Gastrocnemius medialis (tissue), 4 donors: ENCODE measurements around the gene LRAT. TPM values are rescaled to one million over a fixed set of nuclear protein-coding genes. Genes with fewer than 3 reads are reported as not detected.

Source experiments
- ATAC-seq, 2 donors: fragments of 150-250 bp; one replicate each; pipeline ENCODE4 v1.9.1; 2016
- DNase-seq, 2 donors: peaks; one replicate each; pipeline ENCODE4 v3.0.0-alpha.2; 2019
- H3K27ac ChIP-seq, 4 donors: fragments of 200-600 bp; sonication (generic); 1 replicate in 1 of 4; 2 replicates in 3 of 4; pipeline ENCODE4 v1.5.1; 2016 to 2018; ENCODE audit warnings: mild to moderate bottlenecking in 2 of 4, moderate library complexity in 1 of 4
- H3K27me3 ChIP-seq, 3 donors: fragments of 200-600 bp; sonication (generic) in 2 of 3; 1 replicate in 1 of 3; 2 replicates in 2 of 3; pipeline versions ENCODE4 v1.5.1 to v1.6.0; 2016 to 2019; ENCODE audit warnings: mild to moderate bottlenecking in 1 of 3, moderate library complexity in 1 of 3
- H3K36me3 ChIP-seq, 2 donors: fragments of 200-600 bp; sonication (generic) in 1 of 2; one replicate each; pipeline ENCODE4 v1.5.1; 2017 to 2018
- H3K4me1 ChIP-seq, 2 donors: fragments of 200-600 bp; sonication (generic) in 1 of 2; one replicate each; pipeline ENCODE4 v1.5.1; 2016 to 2017; ENCODE audit warnings: mild to moderate bottlenecking in 2 of 2
- H3K4me3 ChIP-seq, 4 donors: fragments of 200-600 bp; sonication (generic) in 3 of 4; 1 replicate in 1 of 4; 2 replicates in 3 of 4; pipeline ENCODE4 v1.5.1; 2016 to 2019; ENCODE audit warnings: mild to moderate bottlenecking in 2 of 4
- H3K9me3 ChIP-seq, 3 donors: fragments of 200-600 bp; sonication (generic) in 2 of 3; 1 replicate in 1 of 3; 2 replicates in 2 of 3; pipeline ENCODE4 v1.5.1; 2016 to 2019
- CTCF ChIP-seq, 5 experiments: fragments of 450-650 bp in 3 of 5; fragments of 200-600 bp in 2 of 5; sonication (generic) in 2 of 5; IDR thresholded peaks in 4 of 5; conservative IDR thresholded peaks in 1 of 5; 1 replicate in 4 of 5; 2 replicates in 1 of 5; pipeline ENCODE4 v1.5.1; 2016 to 2019; ENCODE audit warnings: antibody characterized with exemption in 5 of 5, mild to moderate bottlenecking in 3 of 5, moderate library complexity in 3 of 5
- POLR2A ChIP-seq, 2 donors: fragments of 450-650 bp; IDR thresholded peaks; one replicate each; pipeline ENCODE4 v1.6.1; 2017; ENCODE audit warnings: antibody characterized with exemption in 2 of 2, mild to moderate bottlenecking in 2 of 2, moderate library complexity in 2 of 2
- in situ Hi-C, 4 donors: fragments of 200-750 bp; cut with MboI; loops; one replicate each; pipeline versions ENCODE4 v1.15.0 to v1.8.0; 2017; ENCODE audit warnings: low sequenced_read_pairs in 4 of 4
- intact Hi-C: fragments of 100-400 bp; cut with DNase I; formaldehyde crosslinking; loops from one replicate; pipeline ENCODE4 v1.15.1; 2023; ENCODE audit warnings: low total_unique reads
- total RNA-seq, 4 donors: library from RNA; depleted of rRNA; stranded (reverse); fragments of >200 nt; gene quantifications; one replicate each; pipeline versions ENCODE4 v1.1.0 to v1.2.3, GENCODE V29; 2016

LRAT gene
- total RNA-seq, 4 donors from 2014 or later: not detected

GRCh38 chr4:154778264-154778663 is 34.5 kb downstream of the LRAT start:
- Histone ChIP-seq H3K9me3 (no peaks in the 10 kb centered on the region), H3K4me3 (no peak overlapping the region), H3K36me3 (no peaks in the 10 kb centered on the region), H3K27ac (no peak overlapping the region), H3K4me1 (no peaks in the 10 kb centered on the region), H3K27me3 (no peaks in the 10 kb centered on the region)
- intact Hi-C loops: no loop called here
- DNase-seq (no peak), ATAC-seq (no peak)
- TF ChIP-seq POLR2A (IDR thresholded peaks at IDR 0.05): no peak
- no peak for TF ChIP-seq CTCF (IDR thresholded peaks at IDR 0.05 in 4 of 5, conservative IDR thresholded peaks at IDR 0.05 in 1 of 5)
- in situ Hi-C loops: no loop called here

- H3K27me3 ChIP-seq: no peaks in the 10 kb centered on the region
- H3K36me3 ChIP-seq: no peaks in the 10 kb centered on the region
- no peak overlapping the region for H3K4me3 ChIP-seq
- H3K4me1 ChIP-seq: no peaks in the 10 kb centered on the region
- ATAC-seq: no peak
- intact Hi-C loops: no loop called here
- no peak for DNase-seq
- TF ChIP-seq POLR2A (IDR thresholded peaks at IDR 0.05) (no peak), CTCF (IDR thresholded peaks at IDR 0.05 in 4 of 5, conservative IDR thresholded peaks at IDR 0.05 in 1 of 5) (no peak)
- H3K9me3 ChIP-seq: no peaks in the 10 kb centered on the region
- no peak overlapping the region for H3K27ac ChIP-seq
- in situ Hi-C loops: no loop called here
Measured at GRCh38 chr4:154779362-154779947, 35.7 kb downstream of the LRAT start.

- ATAC-seq (no peak), DNase-seq (no peak)
- in situ Hi-C loops (no loop called here), intact Hi-C loops (no loop called here)
- TF ChIP-seq POLR2A (IDR thresholded peaks at IDR 0.05) (no peak), CTCF (IDR thresholded peaks at IDR 0.05 in 4 of 5, conservative IDR thresholded peaks at IDR 0.05 in 1 of 5) (no peak)
- Histone ChIP-seq H3K27ac (no peak within 1 kb of the TSS), H3K4me3 (no peak within 1 kb of the TSS), H3K36me3 (no peaks in the 10 kb centered on the region), H3K27me3 (no peaks in the 10 kb centered on the region), H3K4me1 (no peaks in the 10 kb centered on the region), H3K9me3 (no peaks in the 10 kb centered on the region)
Measured at GRCh38 chr4:154781126-154781982, 37.6 kb downstream of the LRAT start, which contains the start of gene RBM46. Gene RBM46, plus strand, starts transcription at chr4:154781272. Its CDS starts 15,481 bp downstream, at chr4:154796753.

- no peaks in the 10 kb centered on the region for H3K27me3 ChIP-seq
- no peak overlapping the region for H3K4me3 ChIP-seq
- intact Hi-C loops: no loop called here
- ATAC-seq (no peak), DNase-seq (no peak)
- H3K36me3 ChIP-seq: no peaks in the 10 kb centered on the region
- H3K27ac ChIP-seq: no peak overlapping the region
- in situ Hi-C loops: no loop called here
- no peaks in the 10 kb centered on the region for H3K4me1 ChIP-seq
- no peaks in the 10 kb centered on the region for H3K9me3 ChIP-seq
- TF ChIP-seq POLR2A (IDR thresholded peaks at IDR 0.05) (no peak), CTCF (IDR thresholded peaks at IDR 0.05 in 4 of 5, conservative IDR thresholded peaks at IDR 0.05 in 1 of 5) (no peak)
Measured at GRCh38 chr4:154781983-154782293, 38.1 kb downstream of the LRAT start.

Other genes with a start within 250 kb of the LRAT start
- 10 to 100 TPM; 30.7 to 41.3 (median 35.4) TPM for gene PLRG1, start 193.6 kb upstream of the LRAT start, total RNA-seq
- 10 to 100 TPM in 2 of 4 donors, not detected in 2; 17.9 to 40.2 TPM for gene FGB, start 181.0 kb upstream of the LRAT start, total RNA-seq
- gene FGA, start 153.3 kb upstream of the LRAT start, total RNA-seq: 10 to 100 TPM in 2 of 4 donors, not detected in 2; 22.2 to 49.0 TPM
- gene FGG, start 131.3 kb upstream of the LRAT start, total RNA-seq: 10 to 100 TPM in 2 of 4 donors, not detected in 2; 21.0 to 44.3 TPM
- not detected for gene RBM46, start 37.3 kb downstream of the LRAT start, total RNA-seq